Vagina (tissue), 2 donors: Measurements from ENCODE around the gene SWAP70. TPM values are rescaled to one million over a fixed set of nuclear protein-coding genes. Genes with fewer than 3 reads are reported as not detected.

ENCODE experiments used
- DNase-seq, 2 donors: peaks; one replicate each; pipeline ENCODE4 v3.0.0-alpha.2; 2017; ENCODE audit errors: extremely low spot score in 2 of 2
- H3K27ac ChIP-seq: fragments of 200-600 bp; sonication (generic); one replicate; pipeline ENCODE4 v1.5.1; 2019
- H3K27me3 ChIP-seq: fragments of 200-600 bp; sonication (generic); one replicate; pipeline ENCODE4 v1.5.1; 2019
- H3K36me3 ChIP-seq, 2 donors: fragments of 200-600 bp; sonication (generic); one replicate each; pipeline ENCODE4 v1.5.1; 2017 to 2019
- H3K4me1 ChIP-seq: fragments of 200-600 bp; sonication (generic); one replicate; pipeline ENCODE4 v1.5.1; 2019
- H3K4me3 ChIP-seq, 2 donors: fragments of 200-600 bp; sonication (generic); 1 replicate in 1 of 2; 2 replicates in 1 of 2; pipeline ENCODE4 v1.5.1; 2016 to 2019
- H3K9me3 ChIP-seq: fragments of 200-600 bp; sonication (generic); one replicate; pipeline ENCODE4 v1.5.1; 2019
- CTCF ChIP-seq, 3 experiments: fragments of 450-650 bp in 2 of 3; fragments of 200-600 bp in 1 of 3; sonication (generic) in 1 of 3; IDR thresholded peaks; one replicate each; pipeline ENCODE4 v1.5.1; 2017 to 2019; ENCODE audit warnings: antibody characterized with exemption in 3 of 3, mild to moderate bottlenecking in 2 of 3, moderate library complexity in 2 of 3
- POLR2A ChIP-seq, 2 donors: fragments of 450-650 bp; IDR thresholded peaks; one replicate each; pipeline ENCODE4 v1.6.1; 2017; ENCODE audit warnings: antibody characterized with exemption in 2 of 2, mild to moderate bottlenecking in 2 of 2, moderate library complexity in 2 of 2
- POLR2AphosphoS5 ChIP-seq, 2 donors: sonication (generic); formaldehyde crosslinking; IDR thresholded peaks; one replicate each; pipeline ENCODE4 v1.9.0; 2017; ENCODE audit warnings: antibody characterized with exemption in 2 of 2, mild to moderate bottlenecking in 2 of 2, low read depth in 1 of 2; ENCODE audit not compliant: insufficient read depth in 1 of 2
- intact Hi-C: fragments of 100-400 bp; cut with DNase I; formaldehyde crosslinking; loops from one replicate; pipeline ENCODE4 v1.15.1; 2023
- total RNA-seq: library from RNA; depleted of rRNA; stranded (reverse); fragments of >200 nt; gene quantifications from one replicate; pipeline ENCODE4 v1.2.3, GENCODE V29; 2016

SWAP70 gene
- total RNA-seq, 1 donor from 2014 or later: 32.2 TPM

DNA sequence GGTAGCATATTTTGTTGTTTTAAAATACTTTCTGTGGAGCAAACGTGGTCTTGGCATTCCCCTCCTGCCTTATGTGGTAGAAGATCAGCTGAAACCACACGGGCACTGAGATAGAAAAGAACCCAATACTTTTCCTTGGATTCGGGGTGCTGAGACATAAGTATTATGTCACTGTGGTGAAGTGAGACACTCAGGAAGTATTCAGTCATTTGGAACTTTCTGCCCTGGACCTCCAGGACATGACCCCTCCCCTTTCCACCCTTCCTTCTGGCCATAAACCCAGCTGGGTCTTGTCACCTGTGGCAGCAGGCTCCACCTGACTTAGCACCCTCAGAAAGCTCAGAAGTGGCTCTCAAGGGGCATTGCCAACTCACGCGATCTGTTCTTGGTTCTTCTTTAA, 123.4 kb downstream of the SWAP70 start:
- Histone ChIP-seq H3K9me3 (no peaks in the 10 kb centered on the region), H3K4me3 (no peak overlapping the region), H3K4me1 (peaks cover 13% of the 10 kb centered on the region), H3K27me3 (no peaks in the 10 kb centered on the region), H3K36me3 (peaks cover 0 to 58% of the 10 kb centered on the region in 2 donors), H3K27ac (peak overlapping the region; percentile 46)
- TF ChIP-seq POLR2A (IDR thresholded peaks at IDR 0.05) (no peak), POLR2AphosphoS5 (IDR thresholded peaks at IDR 0.05; ENCODE audit: insufficient read depth in 1 of 2, low read depth in 1 of 2) (no peak), CTCF (IDR thresholded peaks at IDR 0.05) (no peak)
- no peak for DNase-seq
- intact Hi-C loops: no loop called here

- DNase-seq: no peak
- peaks cover 0 to 55% of the 10 kb centered on the region in 2 donors for H3K36me3 ChIP-seq
Measured at GRCh38 chr11:9787981-9788521, 124.2 kb downstream of the SWAP70 start.

DNA sequence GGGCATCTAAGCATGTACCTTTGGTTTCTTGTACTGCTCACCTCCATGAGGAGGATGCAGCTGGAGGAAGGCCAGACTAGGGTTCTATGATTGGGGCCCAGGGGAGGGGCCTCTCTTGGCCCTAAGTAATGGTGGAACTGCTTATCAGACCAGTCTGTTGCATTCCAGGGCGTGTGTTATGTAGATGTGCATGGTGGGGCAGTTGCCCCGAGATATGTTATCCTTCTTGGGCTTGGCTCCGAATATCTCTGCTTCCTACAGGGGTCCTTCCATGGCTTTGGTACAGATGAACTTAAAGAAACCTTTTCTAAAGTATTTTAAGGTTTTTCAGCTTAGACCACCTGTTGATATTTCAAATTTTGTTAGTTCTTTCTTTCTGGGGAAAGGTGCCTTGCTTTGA, 126.0 kb downstream of the SWAP70 start:
- Histone ChIP-seq H3K27ac (no peak overlapping the region), H3K36me3 (peaks cover 0 to 48% of the 10 kb centered on the region in 2 donors), H3K27me3 (no peaks in the 10 kb centered on the region), H3K9me3 (no peaks in the 10 kb centered on the region), H3K4me3 (no peak overlapping the region), H3K4me1 (peaks cover 13% of the 10 kb centered on the region)
- intact Hi-C loops: no loop called here
- no peak for DNase-seq
- TF ChIP-seq CTCF (IDR thresholded peaks at IDR 0.05) (no peak), POLR2A (IDR thresholded peaks at IDR 0.05) (no peak), POLR2AphosphoS5 (IDR thresholded peaks at IDR 0.05; ENCODE audit: insufficient read depth in 1 of 2, low read depth in 1 of 2) (no peak)

More at GRCh38 chr11:9787981-9788521, 124.2 kb downstream of the SWAP70 start:
- Histone ChIP-seq H3K4me1 (peaks cover 13% of the 10 kb centered on the region), H3K27me3 (no peaks in the 10 kb centered on the region), H3K9me3 (no peaks in the 10 kb centered on the region), H3K27ac (peak overlapping the region; percentile 46), H3K4me3 (no peak overlapping the region)
- intact Hi-C loops: no loop called here
- TF ChIP-seq POLR2A (IDR thresholded peaks at IDR 0.05) (no peak), POLR2AphosphoS5 (IDR thresholded peaks at IDR 0.05; ENCODE audit: insufficient read depth in 1 of 2, low read depth in 1 of 2) (no peak), CTCF (IDR thresholded peaks at IDR 0.05) (no peak)

GRCh38 chr11:9790703-9791102, 126.8 kb downstream of the SWAP70 start:
- intact Hi-C loops: no loop called here
- Histone ChIP-seq H3K27ac (no peak overlapping the region), H3K36me3 (peaks cover 0 to 43% of the 10 kb centered on the region in 2 donors), H3K4me1 (peaks cover 13% of the 10 kb centered on the region), H3K4me3 (no peak overlapping the region), H3K9me3 (no peaks in the 10 kb centered on the region), H3K27me3 (no peaks in the 10 kb centered on the region)
- TF ChIP-seq CTCF (IDR thresholded peaks at IDR 0.05) (no peak), POLR2AphosphoS5 (IDR thresholded peaks at IDR 0.05; ENCODE audit: insufficient read depth in 1 of 2, low read depth in 1 of 2) (no peak), POLR2A (IDR thresholded peaks at IDR 0.05) (no peak)
- DNase-seq: no peak

DNA sequence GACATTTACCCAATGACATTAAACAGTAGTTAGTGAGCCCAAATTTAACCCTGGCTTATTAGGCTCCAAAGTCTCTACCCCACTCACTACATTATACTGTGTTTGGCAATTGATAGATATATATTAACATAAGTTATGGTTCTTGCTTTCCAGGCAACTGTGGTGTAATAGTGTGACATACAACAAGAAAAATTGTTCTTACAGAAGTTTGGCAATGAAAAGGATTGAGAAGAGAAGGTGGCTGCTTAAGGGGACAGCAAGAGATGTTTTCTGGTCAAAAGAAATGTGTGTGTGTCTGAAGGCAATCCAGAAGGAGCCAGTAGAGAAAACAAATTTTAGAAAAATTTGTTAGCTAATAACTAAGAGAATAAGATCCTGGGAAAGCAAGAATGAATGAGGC, 132.4 kb downstream of the SWAP70 start:
- Histone ChIP-seq H3K27me3 (no peaks in the 10 kb centered on the region), H3K36me3 (peaks cover 0 to 6% of the 10 kb centered on the region in 2 donors), H3K9me3 (no peaks in the 10 kb centered on the region), H3K4me1 (peaks cover 13% of the 10 kb centered on the region), H3K27ac (peak overlapping the region; percentile 12), H3K4me3 (no peak overlapping the region)
- intact Hi-C loops: no loop called here
- DNase-seq: no peak
- no peak for TF ChIP-seq POLR2A (IDR thresholded peaks at IDR 0.05)
- TF ChIP-seq POLR2AphosphoS5 (IDR thresholded peaks at IDR 0.05; ENCODE audit: insufficient read depth in 1 of 2, low read depth in 1 of 2): no peak
- no peak for TF ChIP-seq CTCF (IDR thresholded peaks at IDR 0.05)
